Peyer's patch (tissue), 4 donors: ENCODE data around the gene CYP3A5.

Experiments
- POLR2A ChIP-seq, 2 donors: fragments of 450-650 bp; IDR thresholded peaks; one replicate each; pipeline ENCODE4 v1.5.1; 2017; ENCODE audit warnings: antibody characterized with exemption in 2 of 2, mild to moderate bottlenecking in 2 of 2, moderate library complexity in 2 of 2
- TF ChIP-seq, protein P1 (sequence below), 6 experiments: fragments of 450-650 bp in 4 of 6; fragments of 200-600 bp in 2 of 6; sonication (generic) in 1 of 6; IDR thresholded peaks; one replicate each; pipeline ENCODE4 v1.5.1; 2017 to 2019; ENCODE audit warnings: antibody characterized with exemption in 6 of 6, mild to moderate bottlenecking in 3 of 6, moderate library complexity in 1 of 6

- TF ChIP-seq, protein P1, sequence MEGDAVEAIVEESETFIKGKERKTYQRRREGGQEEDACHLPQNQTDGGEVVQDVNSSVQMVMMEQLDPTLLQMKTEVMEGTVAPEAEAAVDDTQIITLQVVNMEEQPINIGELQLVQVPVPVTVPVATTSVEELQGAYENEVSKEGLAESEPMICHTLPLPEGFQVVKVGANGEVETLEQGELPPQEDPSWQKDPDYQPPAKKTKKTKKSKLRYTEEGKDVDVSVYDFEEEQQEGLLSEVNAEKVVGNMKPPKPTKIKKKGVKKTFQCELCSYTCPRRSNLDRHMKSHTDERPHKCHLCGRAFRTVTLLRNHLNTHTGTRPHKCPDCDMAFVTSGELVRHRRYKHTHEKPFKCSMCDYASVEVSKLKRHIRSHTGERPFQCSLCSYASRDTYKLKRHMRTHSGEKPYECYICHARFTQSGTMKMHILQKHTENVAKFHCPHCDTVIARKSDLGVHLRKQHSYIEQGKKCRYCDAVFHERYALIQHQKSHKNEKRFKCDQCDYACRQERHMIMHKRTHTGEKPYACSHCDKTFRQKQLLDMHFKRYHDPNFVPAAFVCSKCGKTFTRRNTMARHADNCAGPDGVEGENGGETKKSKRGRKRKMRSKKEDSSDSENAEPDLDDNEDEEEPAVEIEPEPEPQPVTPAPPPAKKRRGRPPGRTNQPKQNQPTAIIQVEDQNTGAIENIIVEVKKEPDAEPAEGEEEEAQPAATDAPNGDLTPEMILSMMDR (IDR thresholded peaks at IDR 0.05): no peak
- TF ChIP-seq POLR2A (IDR thresholded peaks at IDR 0.05): no peak
Measured at GRCh38 chr7:99693427-99694200, 13.8 kb upstream of the CYP3A5 start.
